ENCODE measurements around the gene PCDHGC5.

The PCDHGC5 gene

GRCh38 chr5:141529873-141530272 is 41.0 kb downstream of the PCDHGC5 start:
- DNase-seq (ENCODE audit: low spot score): no peak

DNA sequence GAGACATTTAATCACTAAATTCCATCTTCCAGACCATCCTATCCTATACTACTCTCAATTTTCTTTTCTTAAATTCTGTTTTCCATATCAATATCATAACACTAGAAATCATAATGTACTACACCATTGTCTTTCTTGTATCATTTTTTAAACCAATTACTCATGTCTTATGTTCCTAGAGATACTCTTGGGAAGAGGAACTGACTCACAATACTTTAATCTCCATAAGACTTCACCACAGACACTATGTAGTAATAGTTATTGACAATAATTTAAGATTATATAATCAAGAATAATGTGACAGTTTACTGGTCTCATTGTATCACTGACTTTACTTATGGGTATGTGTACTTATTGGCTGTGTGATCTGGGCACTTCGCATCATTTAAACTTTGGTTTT is 43.8 kb downstream of the PCDHGC5 start:
- no peak for DNase-seq (ENCODE audit: low spot score)

DNA sequence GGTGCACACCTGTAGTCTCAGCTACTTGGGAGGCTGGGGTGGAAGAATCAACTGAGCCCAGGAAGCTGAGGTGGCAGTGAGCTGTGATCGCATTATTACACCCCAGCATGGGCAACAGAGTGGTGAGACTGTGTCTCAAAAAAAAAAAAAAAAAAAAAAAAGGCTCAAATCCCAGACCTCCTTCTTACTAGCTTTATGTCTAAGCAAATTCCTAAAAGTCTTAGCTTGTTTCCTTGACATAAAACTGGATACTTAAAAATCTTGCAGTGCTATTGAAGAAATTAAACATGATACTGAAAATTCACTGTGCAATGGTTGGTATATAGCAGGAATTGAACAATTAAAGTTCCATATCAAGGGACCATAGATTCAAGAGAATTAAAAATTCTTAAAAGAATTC is 45.0 kb downstream of the PCDHGC5 start:
- DNase-seq (ENCODE audit: low spot score): no peak

GRCh38 chr5:141534492-141535213 is 45.8 kb downstream of the PCDHGC5 start:
- no peak for DNase-seq (ENCODE audit: low spot score)
